ENCODE results near the gene SCFD2.
"Not testable (repeated sequence)": the region's sequence is repeated elsewhere in the genome, so short reads cannot be mapped to it uniquely, and the experiment has no call there.

Gene SCFD2

GRCh38 chr4:53365486-53366300, at the start of gene SCFD2:
Gene SCFD2 (minus strand): TSS chr4:53366061.
- DNase-seq (ENCODE audit: low spot score), result peak; percentile 97

GRCh38 chr4:53409479-53409878, 43.6 kb upstream of the SCFD2 start:
- not testable (repeated sequence) for DNase-seq (ENCODE audit: low spot score)

- DNase-seq (ENCODE audit: low spot score), result no peak
Measured at GRCh38 chr4:53380221-53380620, 14.4 kb upstream of the SCFD2 start.

GRCh38 chr4:53378171-53378482, 12.3 kb upstream of the SCFD2 start:
- no peak for DNase-seq (ENCODE audit: low spot score)

GRCh38 chr4:53377319-53378170, 11.7 kb upstream of the SCFD2 start, which contains the start of gene FIP1L1:
Gene FIP1L1 (plus strand): TSS chr4:53377641. CDS start chr4:53377839, 198 bp downstream.
- peak; percentile 99 for DNase-seq (ENCODE audit: low spot score)

- no peak for DNase-seq (ENCODE audit: low spot score)
Measured at GRCh38 chr4:53376900-53377299, 11.0 kb upstream of the SCFD2 start.

- DNase-seq (ENCODE audit: low spot score), result no peak
Measured at GRCh38 chr4:53374777-53375258, 9.0 kb upstream of the SCFD2 start.

GRCh38 chr4:53371843-53372521, 6.1 kb upstream of the SCFD2 start:
- DNase-seq (ENCODE audit: low spot score), result no peak

- DNase-seq (ENCODE audit: low spot score), result no peak
Measured at GRCh38 chr4:53371049-53371448, 5.2 kb upstream of the SCFD2 start.

- DNase-seq (ENCODE audit: low spot score), result no peak
Measured at GRCh38 chr4:53367721-53368120, 1.9 kb upstream of the SCFD2 start.

- no peak for DNase-seq (ENCODE audit: low spot score)
Measured at GRCh38 chr4:53366301-53366716, 448 bp upstream of the SCFD2 start.

GRCh38 chr4:53365121-53365485, 758 bp downstream of the SCFD2 start:
- no peak for DNase-seq (ENCODE audit: low spot score)

- no peak for DNase-seq (ENCODE audit: low spot score)
Measured at GRCh38 chr4:53364624-53365023, 1.2 kb downstream of the SCFD2 start.

- DNase-seq (ENCODE audit: low spot score), result no peak
Measured at GRCh38 chr4:53362093-53362492, 3.8 kb downstream of the SCFD2 start.

- no peak for DNase-seq (ENCODE audit: low spot score)
Measured at GRCh38 chr4:53361451-53361850, 4.4 kb downstream of the SCFD2 start.

GRCh38 chr4:53355930-53356521, 9.8 kb downstream of the SCFD2 start:
- no peak for DNase-seq (ENCODE audit: low spot score)

- no peak for DNase-seq (ENCODE audit: low spot score)
Measured at GRCh38 chr4:53354012-53354722, 11.7 kb downstream of the SCFD2 start.

- DNase-seq (ENCODE audit: low spot score), result no peak
Measured at GRCh38 chr4:53349091-53349491, 16.8 kb downstream of the SCFD2 start.

- no peak for DNase-seq (ENCODE audit: low spot score)
Measured at GRCh38 chr4:53348046-53348445, 17.8 kb downstream of the SCFD2 start.

- no peak for DNase-seq (ENCODE audit: low spot score)
Measured at GRCh38 chr4:53346920-53347852, 18.7 kb downstream of the SCFD2 start.
